Muscle of leg (tissue), 11 donors: ENCODE data around the gene IL26. TPM values are rescaled to one million over a fixed set of nuclear protein-coding genes. Genes with fewer than 3 reads are reported as not detected.

Experiments
- DNase-seq: peaks from one replicate; pipeline ENCODE4 v3.0.0; 2013
- H3K27ac ChIP-seq: one replicate; pipeline ENCODE4 v1.5.1; 2013; ENCODE audit warnings: mild to moderate bottlenecking, low read length, control low read depth
- H3K27me3 ChIP-seq: one replicate; pipeline ENCODE4 v1.6.1; 2013; ENCODE audit warnings: low read length; ENCODE audit not compliant: control insufficient read depth, insufficient read depth
- H3K36me3 ChIP-seq: one replicate; pipeline ENCODE4 v1.6.1; 2013; ENCODE audit warnings: low read length; ENCODE audit not compliant: control insufficient read depth, insufficient read depth
- H3K4me1 ChIP-seq: one replicate; pipeline ENCODE4 v1.6.1; 2013; ENCODE audit warnings: low read length; ENCODE audit not compliant: control insufficient read depth, insufficient read depth
- H3K4me3 ChIP-seq: one replicate; pipeline ENCODE4 v1.5.1; 2013; ENCODE audit warnings: low read length, control low read depth
- H3K9me3 ChIP-seq: replicated peaks from 2 replicates; pipeline ENCODE4 v1.6.1; 2013; ENCODE audit warnings: low read depth, low read length; ENCODE audit not compliant: control insufficient read depth
- WGBS: methylation state at CpG from one replicate; pipeline ENCODE4 v1.1.5; 2013; ENCODE audit warnings: missing lambda C conversion rate; ENCODE audit not compliant: insufficient coverage; 5-methylcytosine and 5-hydroxymethylcytosine counted together
- polyA plus RNA-seq, 8 donors: library from polyadenylated mRNA; unstranded; fragments of 120-200 nt; gene quantifications; one replicate each; pipeline versions ENCODE4 v1.2.1 to v1.2.3, GENCODE V29; 2013; ENCODE audit warnings: inconsistent platforms in 1 of 8, low replicate concordance in 1 of 8; ENCODE audit not compliant: insufficient read length in 8 of 8, insufficient read depth in 1 of 8
- total RNA-seq: library from RNA; stranded (reverse); fragments of 120-200 nt; gene quantifications from one replicate; pipeline ENCODE4 v1.2.4, GENCODE V29; 2013

Gene IL26
- total and polyA plus RNA-seq, 9 donors = not detected

GRCh38 chr12:68240975-68241374 is 15.4 kb upstream of the IL26 start:
- H3K4me1 ChIP-seq = no peaks in the 10 kb centered on the region
- DNase-seq = no peak
- H3K4me3 ChIP-seq = no peak overlapping the region
- H3K27me3 ChIP-seq = no peaks in the 10 kb centered on the region
- H3K27ac ChIP-seq = no peak overlapping the region
- no peaks in the 10 kb centered on the region for H3K9me3 ChIP-seq
- no peaks in the 10 kb centered on the region for H3K36me3 ChIP-seq
- 50% methylated on average over 1 of the region's 1 CpG for WGBS

DNA sequence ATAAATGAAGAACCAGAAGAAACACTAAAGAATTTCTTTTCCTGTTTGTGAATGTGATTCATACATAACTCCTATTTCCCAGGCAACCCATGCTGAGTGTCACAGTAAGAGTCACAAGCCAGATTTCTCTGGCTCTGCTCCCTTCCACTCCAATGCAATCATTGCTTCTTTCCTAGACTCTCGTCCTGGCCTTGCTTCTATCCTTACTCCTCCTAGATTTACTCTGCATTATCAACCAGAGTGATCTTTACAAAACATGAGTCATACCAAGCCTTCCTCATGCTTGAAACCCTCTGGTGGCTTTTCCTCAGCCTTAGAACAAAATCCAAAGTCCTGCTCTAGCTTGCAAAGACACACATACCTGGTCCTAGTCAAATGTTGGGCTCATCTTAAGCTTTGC is 14.5 kb upstream of the IL26 start:
- H3K27ac ChIP-seq = no peak overlapping the region
- 30% methylated on average over 1 of the region's 1 CpG for WGBS
- H3K9me3 ChIP-seq = no peaks in the 10 kb centered on the region
- H3K4me3 ChIP-seq = no peak overlapping the region
- H3K36me3 ChIP-seq = no peaks in the 10 kb centered on the region
- peak; percentile 54 for DNase-seq
- H3K27me3 ChIP-seq = no peaks in the 10 kb centered on the region
- no peaks in the 10 kb centered on the region for H3K4me1 ChIP-seq

DNA sequence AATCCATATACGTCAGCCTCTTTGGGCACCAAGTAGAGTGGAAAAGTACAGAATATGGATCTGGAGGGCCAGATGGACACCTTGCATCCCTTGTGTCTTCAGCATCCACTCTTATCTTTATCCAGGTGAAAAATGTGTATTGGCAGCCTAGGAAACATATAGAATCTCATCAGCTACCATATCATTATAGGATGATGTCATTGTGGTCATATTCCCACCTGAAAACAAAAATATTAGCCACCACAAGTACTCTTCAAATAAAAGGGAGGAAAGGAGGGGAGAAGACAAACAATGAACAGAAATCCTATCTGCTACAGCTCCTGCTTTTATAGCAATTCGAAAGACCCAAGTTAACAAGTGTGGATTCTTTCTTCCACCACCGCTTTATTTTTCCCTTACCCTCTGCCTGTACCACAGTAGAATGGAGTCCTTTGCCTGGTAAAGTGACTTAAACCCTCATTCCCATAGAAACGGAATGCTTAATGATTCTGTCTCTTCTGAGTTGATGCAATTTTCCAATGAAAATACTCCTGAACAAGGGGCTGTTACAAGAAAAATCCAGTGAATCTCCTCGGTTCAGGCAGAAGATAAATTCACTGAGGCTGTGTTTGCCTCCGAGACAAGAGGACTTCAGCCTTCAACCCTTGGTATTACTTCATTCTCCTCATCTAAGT is 13.8 kb upstream of the IL26 start:
- no peak for DNase-seq
- no peak overlapping the region for H3K27ac ChIP-seq
- 72% methylated on average over 4 of the region's 6 CpGs for WGBS

GRCh38 chr12:68237619-68238018 is 12.0 kb upstream of the IL26 start:
- H3K36me3 ChIP-seq = no peaks in the 10 kb centered on the region
- H3K27me3 ChIP-seq = peaks cover 2% of the 10 kb centered on the region
- H3K4me3 ChIP-seq = no peak overlapping the region
- no CpG with 5 or more reads among the region's 2 CpGs for WGBS
- H3K27ac ChIP-seq = no peak overlapping the region
- H3K4me1 ChIP-seq = no peaks in the 10 kb centered on the region
- H3K9me3 ChIP-seq = no peaks in the 10 kb centered on the region
- DNase-seq = no peak

More for the DNA sequence above, 13.8 kb upstream of the IL26 start:
- Histone ChIP-seq H3K4me3 (no peak overlapping the region), H3K4me1 (no peaks in the 10 kb centered on the region), H3K9me3 (no peaks in the 10 kb centered on the region), H3K36me3 (no peaks in the 10 kb centered on the region), H3K27me3 (no peaks in the 10 kb centered on the region)

DNA sequence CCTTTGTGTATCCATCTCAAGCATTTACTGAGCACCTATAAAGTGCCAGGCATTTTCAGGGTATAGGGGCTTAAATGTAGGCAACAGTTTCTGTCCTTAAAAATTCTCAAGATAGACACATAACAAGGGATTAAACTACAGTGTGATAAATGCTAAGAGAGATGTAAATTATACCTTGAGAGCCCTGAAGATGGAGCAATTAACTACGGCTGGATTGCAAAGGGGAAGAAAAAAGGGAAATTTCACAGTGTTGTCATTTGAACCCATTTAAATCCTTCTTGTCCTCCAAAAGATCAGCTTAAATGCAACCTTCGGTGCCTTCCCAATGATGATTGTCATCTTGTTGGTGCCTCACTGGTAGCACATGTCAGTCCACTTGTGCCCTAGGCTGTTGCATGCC is 11.5 kb upstream of the IL26 start:
- Histone ChIP-seq H3K36me3 (no peaks in the 10 kb centered on the region), H3K4me3 (no peak overlapping the region), H3K27me3 (peaks cover 2% of the 10 kb centered on the region), H3K27ac (no peak overlapping the region), H3K4me1 (no peaks in the 10 kb centered on the region), H3K9me3 (no peaks in the 10 kb centered on the region)
- no peak for DNase-seq
- WGBS = 43% methylated on average over 1 of the region's 2 CpGs

DNA sequence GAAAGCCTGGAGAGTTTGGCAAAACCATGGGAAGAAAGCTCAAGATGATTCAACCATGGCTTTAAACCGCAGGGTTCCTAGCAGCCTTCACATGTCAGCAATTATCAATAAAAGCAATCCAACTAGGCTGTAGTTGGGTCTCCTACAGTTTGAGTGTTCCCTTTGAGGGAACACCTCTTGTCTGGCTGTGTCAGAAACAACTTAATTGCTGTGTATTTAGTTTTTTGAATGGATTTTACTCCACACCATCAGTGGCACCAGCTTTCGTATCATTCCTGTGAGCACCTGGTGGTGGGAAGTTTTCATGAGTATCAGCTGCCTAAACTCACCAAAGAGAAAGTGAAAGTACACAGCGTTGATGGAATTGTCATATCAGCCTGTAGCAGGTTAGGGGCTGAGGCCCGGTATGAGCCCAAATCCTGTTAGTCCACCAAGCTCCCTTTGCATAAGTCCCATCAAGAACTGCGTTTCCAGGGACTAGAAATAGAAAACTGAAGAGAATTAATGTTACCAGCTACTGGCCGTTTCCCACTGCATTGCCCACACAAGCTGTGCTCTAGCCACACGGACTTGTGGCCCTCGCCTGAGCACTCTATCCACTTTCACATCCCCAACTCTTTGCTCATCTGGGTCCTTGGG is 10.9 kb upstream of the IL26 start:
- H3K27ac ChIP-seq = no peak overlapping the region
- H3K4me3 ChIP-seq = no peak overlapping the region
- peaks cover 2% of the 10 kb centered on the region for H3K27me3 ChIP-seq
- no peaks in the 10 kb centered on the region for H3K36me3 ChIP-seq
- WGBS = 80% methylated on average over 3 of the region's 8 CpGs
- no peak for DNase-seq
- no peaks in the 10 kb centered on the region for H3K9me3 ChIP-seq
- H3K4me1 ChIP-seq = no peaks in the 10 kb centered on the region

- no peaks in the 10 kb centered on the region for H3K4me1 ChIP-seq
- no peak for DNase-seq
- no peak overlapping the region for H3K27ac ChIP-seq
- H3K4me3 ChIP-seq = no peak overlapping the region
- 75% methylated on average over 1 of the region's 2 CpGs for WGBS
- peaks cover 2% of the 10 kb centered on the region for H3K27me3 ChIP-seq
- H3K36me3 ChIP-seq = no peaks in the 10 kb centered on the region
- no peaks in the 10 kb centered on the region for H3K9me3 ChIP-seq
Observed at GRCh38 chr12:68235576-68235975, 10.0 kb upstream of the IL26 start.

- Histone ChIP-seq H3K27ac (no peak overlapping the region), H3K4me1 (no peaks in the 10 kb centered on the region), H3K27me3 (peaks cover 2% of the 10 kb centered on the region), H3K4me3 (no peak overlapping the region), H3K9me3 (no peaks in the 10 kb centered on the region), H3K36me3 (no peaks in the 10 kb centered on the region)
- WGBS = 100% methylated on average over 1 of the region's 2 CpGs
- DNase-seq = no peak
Observed at GRCh38 chr12:68234140-68234539, 8.5 kb upstream of the IL26 start.

- Histone ChIP-seq H3K4me1 (no peaks in the 10 kb centered on the region), H3K27ac (no peak overlapping the region), H3K27me3 (peaks cover 2% of the 10 kb centered on the region), H3K36me3 (no peaks in the 10 kb centered on the region), H3K9me3 (no peaks in the 10 kb centered on the region), H3K4me3 (no peak overlapping the region)
- DNase-seq = no peak
- 91% methylated on average over 1 of the region's 5 CpGs for WGBS
Observed at GRCh38 chr12:68233498-68233897, 7.9 kb upstream of the IL26 start.

GRCh38 chr12:68231691-68232090 is 6.1 kb upstream of the IL26 start:
- H3K36me3 ChIP-seq = no peaks in the 10 kb centered on the region
- no CpG with 5 or more reads among the region's 3 CpGs for WGBS
- H3K4me1 ChIP-seq = no peaks in the 10 kb centered on the region
- no peak overlapping the region for H3K4me3 ChIP-seq
- DNase-seq = no peak
- peaks cover 2% of the 10 kb centered on the region for H3K27me3 ChIP-seq
- H3K9me3 ChIP-seq = no peaks in the 10 kb centered on the region
- H3K27ac ChIP-seq = no peak overlapping the region
